PC-3 (cell line): ENCODE measurements around the gene OR56B1. TPM values are rescaled to one million over a fixed set of nuclear protein-coding genes. Genes with fewer than 3 reads are reported as not detected.

ENCODE experiments used
- total RNA-seq: library from RNA; depleted of rRNA; stranded (reverse); fragments of >200 nt; gene quantifications from 2 replicates; pipeline ENCODE4 v1.2.3, GENCODE V29; 2014; rRNA removed

Gene OR56B1
- total RNA-seq, 1 experiment from 2014 or later: not detected

Other genes with a start within 250 kb of the OR56B1 start
- not detected in 2 replicates for gene OR52D1, start 247.8 kb upstream of the OR56B1 start, total RNA-seq
- not detected in 2 replicates for gene UBQLN3, start 226.5 kb upstream of the OR56B1 start, total RNA-seq
- not detected in 2 replicates for gene UBQLNL, start 219.7 kb upstream of the OR56B1 start, total RNA-seq
- gene OR52H1, start 187.9 kb upstream of the OR56B1 start, total RNA-seq: not detected in 2 replicates
- gene OR52B6, start 155.6 kb upstream of the OR56B1 start, total RNA-seq: not detected in 2 replicates
- 10.1 and 12.6 TPM in 2 replicates for gene TRIM6, start 139.8 kb upstream of the OR56B1 start, total RNA-seq
- 1.3 and 1.6 TPM in 2 replicates for gene TRIM34, start 111.4 kb upstream of the OR56B1 start, total RNA-seq
- 16.1 and 18.6 TPM in 2 replicates for gene TRIM5, start 51.4 kb upstream of the OR56B1 start, total RNA-seq
- not detected in 2 replicates for gene TRIM22, start 46.7 kb upstream of the OR56B1 start, total RNA-seq
- gene OR52N4, start 17.8 kb downstream of the OR56B1 start, total RNA-seq: not detected in 2 replicates
- not detected in 2 replicates for gene OR52N5, start 46.9 kb downstream of the OR56B1 start, total RNA-seq
- gene OR52N1, start 54.8 kb downstream of the OR56B1 start, total RNA-seq: not detected in 2 replicates
- not detected in 2 replicates for gene OR52N2, start 72.5 kb downstream of the OR56B1 start, total RNA-seq
- gene OR52E6, start 105.4 kb downstream of the OR56B1 start, total RNA-seq: not detected in 2 replicates
- not detected in 2 replicates for gene OR52E8, start 121.2 kb downstream of the OR56B1 start, total RNA-seq
- gene OR52E4, start 144.2 kb downstream of the OR56B1 start, total RNA-seq: not detected in 2 replicates
- gene OR52E5, start 156.8 kb downstream of the OR56B1 start, total RNA-seq: not detected in 2 replicates
- not detected in 2 replicates for gene OR56A3, start 205.8 kb downstream of the OR56B1 start, total RNA-seq
- gene OR56A5, start 232.0 kb downstream of the OR56B1 start, total RNA-seq: not detected in 2 replicates